K562 (cell line): ENCODE data around the gene PCP2. TPM values are rescaled to one million over a fixed set of nuclear protein-coding genes. Genes with fewer than 3 reads are reported as not detected.

Experiments
- GABPB1 ChIP-seq: sonication (generic); formaldehyde crosslinking; IDR thresholded peaks from 2 replicates; pipeline ENCODE4 v1.8.0; 2022; ENCODE audit warnings: mild to moderate bottlenecking, missing genetic modification reagents
- ILF3 ChIP-seq: fragments of 450-650 bp; IDR thresholded peaks from 2 replicates; pipeline ENCODE4 v1.6.1; 2018; ENCODE audit warnings: antibody characterized with exemption, mild to moderate bottlenecking, moderate library complexity, borderline replicate concordance
- JUND ChIP-seq, 2 experiments: IDR thresholded peaks; 2 replicates in 1 of 2; 3 replicates in 1 of 2; pipeline ENCODE4 v1.6.1; 2011; ENCODE audit warnings: borderline replicate concordance in 2 of 2, low read depth in 2 of 2, low read length in 2 of 2, improper control_type of control experiment in 1 of 2, missing biosample characterization in 1 of 2, missing genetic modification characterization in 1 of 2, missing genetic modification reagents in 1 of 2
- PCBP1 ChIP-seq: fragments of 200-400 bp; formaldehyde crosslinking; IDR thresholded peaks from 2 replicates; pipeline ENCODE4 v1.6.1; 2018; ENCODE audit warnings: mild to moderate bottlenecking, low read depth, low read length; ENCODE audit not compliant: poor library complexity, severe bottlenecking
- POLR2A ChIP-seq: fragments of 450-650 bp; conservative IDR thresholded peaks from 2 replicates; pipeline ENCODE4 v1.6.1; 2016
- RB1 ChIP-seq: fragments of 450-650 bp; IDR thresholded peaks from 2 replicates; pipeline ENCODE4 v1.6.1; 2017; ENCODE audit warnings: low read depth, mild to moderate bottlenecking
- SMARCA4 ChIP-seq: fragments of 450-650 bp; IDR thresholded peaks from 2 replicates; pipeline ENCODE4 v1.6.1; 2016
- SUPT5H ChIP-seq: fragments of 450-650 bp; IDR thresholded peaks from 2 replicates; pipeline ENCODE4 v1.6.1; 2016
- WHSC1 ChIP-seq: IDR thresholded peaks from one replicate; pipeline ENCODE4 v1.6.1; 2012; ENCODE audit warnings: low read length, control low read depth, inconsistent platforms
- ZFPM2 ChIP-seq: fragments of 250-450 bp; sonication (Bioruptor Pico); IDR thresholded peaks from 2 replicates; pipeline ENCODE4 v1.5.1; 2022; ENCODE audit warnings: mild to moderate bottlenecking
- ZNF436 ChIP-seq: fragments of 250-450, 450-650 bp; sonication (Bioruptor Pico); formaldehyde crosslinking; IDR thresholded peaks from 2 replicates; pipeline ENCODE4 v1.7.0; 2020; ENCODE audit warnings: mild to moderate bottlenecking
- polyA plus RNA-seq, 8 experiments: library from polyadenylated mRNA; depleted of rRNA in 4 of 8; stranded (reverse) in 5 of 8; unstranded in 3 of 8; fragments of >200 nt; fragmentation: Nextera tagmentation in 2 of 8; fragmentation: Illumina TruSeq in 1 of 8; extraction: Ambion mirVana in 2 of 8; extraction: Trizol in 1 of 8; gene quantifications; 2 replicates each; pipeline versions ENCODE4 v1.2.1 to v1.2.3, GENCODE V29; 2011 to 2014; ENCODE audit warnings: inconsistent platforms in 1 of 8, missing spikeins in 1 of 8
- total RNA-seq, 7 experiments: library from RNA; depleted of rRNA in 6 of 7; stranded (reverse); fragments of >200 nt in 6 of 7; fragmentation: Illumina TruSeq in 2 of 7; extraction: Trizol in 2 of 7; gene quantifications; 2 replicates each; pipeline versions ENCODE4 v1.2.1 to v1.2.3, GENCODE V29; 2011 to 2021; ENCODE audit warnings: low replicate concordance in 1 of 7
- TF ChIP-seq, protein P1 (sequence below): fragments of 150-350 bp; IDR thresholded peaks from 2 replicates; pipeline ENCODE4 v1.6.1; 2014; ENCODE audit warnings: low read depth, mild to moderate bottlenecking, low read length, borderline replicate concordance

PCP2 gene
- total and polyA plus RNA-seq, 9 of the 15 experiments (the other 6 are each of a cell fraction or from before 2014, with no cell fraction given) = 0.17 to 1.3 (median 0.49) TPM; not detected in 3

DNA sequence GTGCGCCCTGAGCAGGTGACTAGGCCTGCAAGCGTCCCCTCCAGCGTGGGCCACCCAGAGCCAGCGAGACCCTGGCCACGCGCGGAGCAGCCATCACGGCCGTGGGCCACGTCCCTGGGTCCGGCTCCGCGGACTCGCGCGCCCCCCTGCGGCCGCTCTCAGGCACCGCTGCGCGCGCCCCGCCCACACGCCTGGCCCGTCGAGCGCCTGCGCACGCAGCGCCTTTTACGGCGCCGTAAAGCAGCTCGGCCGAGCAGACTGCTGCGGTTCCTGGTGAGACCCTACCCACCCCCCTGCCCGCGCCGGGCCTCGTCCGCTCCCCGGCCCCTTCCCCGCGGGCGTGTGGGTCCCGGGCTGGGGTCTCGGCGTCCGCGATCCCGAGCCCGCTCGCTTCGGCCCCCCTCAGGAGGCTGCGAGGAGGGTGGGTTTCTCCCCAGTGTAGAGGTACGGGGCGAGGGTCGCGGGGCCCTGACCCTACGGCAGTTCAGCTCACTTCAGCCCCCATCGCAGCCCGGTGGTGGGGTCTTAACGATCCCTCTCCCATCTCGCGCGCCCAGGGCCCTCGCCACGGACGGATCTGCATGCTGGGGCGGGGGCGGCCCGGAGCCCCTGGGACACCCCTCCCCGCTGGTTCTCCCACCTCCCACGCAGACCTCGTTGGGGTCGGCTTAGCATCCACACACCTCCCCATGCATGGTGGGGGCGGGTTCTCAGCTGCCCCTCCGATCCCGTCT is 47.3 kb upstream of the PCP2 start, which contains the start of gene TRAPPC5 (continued):
- TF ChIP-seq, protein P1, sequence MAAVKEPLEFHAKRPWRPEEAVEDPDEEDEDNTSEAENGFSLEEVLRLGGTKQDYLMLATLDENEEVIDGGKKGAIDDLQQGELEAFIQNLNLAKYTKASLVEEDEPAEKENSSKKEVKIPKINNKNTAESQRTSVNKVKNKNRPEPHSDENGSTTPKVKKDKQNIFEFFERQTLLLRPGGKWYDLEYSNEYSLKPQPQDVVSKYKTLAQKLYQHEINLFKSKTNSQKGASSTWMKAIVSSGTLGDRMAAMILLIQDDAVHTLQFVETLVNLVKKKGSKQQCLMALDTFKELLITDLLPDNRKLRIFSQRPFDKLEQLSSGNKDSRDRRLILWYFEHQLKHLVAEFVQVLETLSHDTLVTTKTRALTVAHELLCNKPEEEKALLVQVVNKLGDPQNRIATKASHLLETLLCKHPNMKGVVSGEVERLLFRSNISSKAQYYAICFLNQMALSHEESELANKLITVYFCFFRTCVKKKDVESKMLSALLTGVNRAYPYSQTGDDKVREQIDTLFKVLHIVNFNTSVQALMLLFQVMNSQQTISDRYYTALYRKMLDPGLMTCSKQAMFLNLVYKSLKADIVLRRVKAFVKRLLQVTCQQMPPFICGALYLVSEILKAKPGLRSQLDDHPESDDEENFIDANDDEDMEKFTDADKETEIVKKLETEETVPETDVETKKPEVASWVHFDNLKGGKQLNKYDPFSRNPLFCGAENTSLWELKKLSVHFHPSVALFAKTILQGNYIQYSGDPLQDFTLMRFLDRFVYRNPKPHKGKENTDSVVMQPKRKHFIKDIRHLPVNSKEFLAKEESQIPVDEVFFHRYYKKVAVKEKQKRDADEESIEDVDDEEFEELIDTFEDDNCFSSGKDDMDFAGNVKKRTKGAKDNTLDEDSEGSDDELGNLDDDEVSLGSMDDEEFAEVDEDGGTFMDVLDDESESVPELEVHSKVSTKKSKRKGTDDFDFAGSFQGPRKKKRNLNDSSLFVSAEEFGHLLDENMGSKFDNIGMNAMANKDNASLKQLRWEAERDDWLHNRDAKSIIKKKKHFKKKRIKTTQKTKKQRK = no peak
- no peak for TF ChIP-seq ZFPM2 (CRISPR knock-in tag)
- peak; percentile 21; the same call in 1 of the 2 replicates for TF ChIP-seq JUND (IDR thresholded peaks at IDR 0.05; ENCODE audit: borderline replicate concordance, low read depth, low read length)
- no peak; the same call in 2 of the 3 replicates for TF ChIP-seq JUND (tag; IDR thresholded peaks at IDR 0.05; ENCODE audit: borderline replicate concordance, low read depth, low read length)
- TF ChIP-seq SUPT5H = peak; percentile 62
- peak; percentile 73 for TF ChIP-seq PCBP1
- TF ChIP-seq RB1 = peak; percentile 96
- TF ChIP-seq GABPB1 = 0 out of 2 replicates have a peak, but pooled peaks have one; percentile 1
- no peak for TF ChIP-seq WHSC1
- TF ChIP-seq POLR2A = peak; percentile 58; the same call in 1 of the 2 replicates
- TF ChIP-seq ZNF436 (CRISPR knock-in tag) = no peak
- no peak for TF ChIP-seq SMARCA4
- TF ChIP-seq ILF3 = 0 out of 2 replicates have a peak, but pooled peaks have one; percentile 29
